GM18502 (cell line): ENCODE measurements around the gene PRR22.
A peak's percentile ranks its signal among the peaks of the same experiment; 100 is the strongest.

Experiments used
- ATAC-seq: cut with Tn5 transposase; IDR thresholded peaks from one replicate; pipeline ENCODE4 v1.9.1; 2021; ENCODE audit warnings: mild to moderate bottlenecking; ENCODE audit not compliant: unreplicated experiment, poor library complexity

Gene PRR22

GRCh38 chr19:5784581-5785147 is at the start of gene PRR22:
Gene PRR22, minus strand, starts transcription at chr19:5784746. Its CDS starts 86 bp downstream, at chr19:5784660.
- ATAC-seq = no peak

- ATAC-seq = no peak
Measured at GRCh38 chr19:5832527-5833216, 48.1 kb upstream of the PRR22 start.

GRCh38 chr19:5832061-5832460 is 47.5 kb upstream of the PRR22 start:
- no peak for ATAC-seq

- ATAC-seq = no peak
Measured at GRCh38 chr19:5831159-5831558, 46.6 kb upstream of the PRR22 start.

- ATAC-seq = no peak
Measured at GRCh38 chr19:5829567-5830310, 45.2 kb upstream of the PRR22 start.

- no peak for ATAC-seq
Measured at GRCh38 chr19:5828661-5829566, 44.4 kb upstream of the PRR22 start.

GRCh38 chr19:5827891-5828660 is 43.5 kb upstream of the PRR22 start:
- peak; percentile 69 for ATAC-seq

- no peak for ATAC-seq
Measured at GRCh38 chr19:5827342-5827890, 42.9 kb upstream of the PRR22 start.

GRCh38 chr19:5826531-5827341 is 42.2 kb upstream of the PRR22 start:
- ATAC-seq = no peak

GRCh38 chr19:5825178-5825577 is 40.6 kb upstream of the PRR22 start:
- ATAC-seq = no peak

- no peak for ATAC-seq
Measured at GRCh38 chr19:5824751-5825150, 40.2 kb upstream of the PRR22 start.

GRCh38 chr19:5823579-5824281 is 39.2 kb upstream of the PRR22 start:
- ATAC-seq = no peak

GRCh38 chr19:5822181-5822844 is 37.8 kb upstream of the PRR22 start:
- ATAC-seq = no peak

- ATAC-seq = no peak
Measured at GRCh38 chr19:5821521-5822180, 37.1 kb upstream of the PRR22 start.

- no peak for ATAC-seq
Measured at GRCh38 chr19:5820785-5821184, 36.2 kb upstream of the PRR22 start.

GRCh38 chr19:5818594-5818993 is 34.0 kb upstream of the PRR22 start:
- ATAC-seq = no peak

GRCh38 chr19:5817218-5817617 is 32.7 kb upstream of the PRR22 start:
- no peak for ATAC-seq
